Skeletal muscle cell (primary cell): ENCODE results near the gene CENPL.
"Not testable (repeated sequence)": the region's sequence is repeated elsewhere in the genome, so short reads cannot be mapped to it uniquely, and the experiment has no call there.

Experiments
- DNase-seq: peaks from one replicate; pipeline ENCODE4 v3.0.0-alpha.2; 2010; ENCODE audit warnings: low read depth
- H3K4me3 ChIP-seq: 2 replicates; pipeline ENCODE4 v1.5.1; 2011; ENCODE audit warnings: low read depth, mild to moderate bottlenecking, control low read depth, low read length, moderate library complexity

CENPL gene

GRCh38 chr1:173768827-173769226 lies 55.9 kb downstream of the CENPL start:
- DNase-seq = no peak
- H3K4me3 ChIP-seq = no peak overlapping the region

GRCh38 chr1:173768206-173768605 lies 56.5 kb downstream of the CENPL start:
- DNase-seq = no peak
- H3K4me3 ChIP-seq = no peak overlapping the region

DNA sequence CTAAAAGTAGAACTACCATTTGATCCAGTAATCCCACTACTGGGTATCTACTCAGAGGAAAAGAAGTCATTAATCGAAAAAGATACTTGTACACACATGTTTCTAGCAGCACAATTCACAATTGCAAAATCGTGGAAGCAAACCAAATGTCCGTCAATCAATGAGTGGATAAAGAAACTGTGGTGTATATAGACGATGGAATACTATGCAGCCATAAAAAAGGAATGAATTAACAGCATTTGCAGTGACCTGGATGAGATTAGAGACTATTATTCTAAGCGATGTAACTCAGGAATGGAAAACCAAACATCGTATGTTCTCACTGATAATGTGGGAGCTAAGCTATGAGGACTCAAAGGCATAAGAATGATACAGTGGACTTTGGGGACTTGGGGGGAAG lies 60.4 kb downstream of the CENPL start:
- H3K4me3 ChIP-seq, DNase-seq: not testable (repeated sequence)

- no peak for DNase-seq
Measured at GRCh38 chr1:173758980-173759379, 65.7 kb downstream of the CENPL start.

GRCh38 chr1:173758110-173758509 lies 66.6 kb downstream of the CENPL start:
- no peak overlapping the region for H3K4me3 ChIP-seq
- DNase-seq = no peak

More at GRCh38 chr1:173758980-173759379, 65.7 kb downstream of the CENPL start:
- H3K4me3 ChIP-seq = no peak overlapping the region

- DNase-seq = no peak
Measured at GRCh38 chr1:173757666-173758065, 67.0 kb downstream of the CENPL start.

GRCh38 chr1:173753830-173754229 lies 70.9 kb downstream of the CENPL start:
- H3K4me3 ChIP-seq = no peak overlapping the region
- DNase-seq = no peak

More at GRCh38 chr1:173757666-173758065, 67.0 kb downstream of the CENPL start:
- H3K4me3 ChIP-seq = no peak overlapping the region
